Measurements from ENCODE around the gene SLC51B. TPM values are rescaled to one million over a fixed set of nuclear protein-coding genes. Genes with fewer than 3 reads are reported as not detected.

SLC51B gene
- polyA plus RNA-seq, 1 donor from 2014 or later: not detected

- Histone ChIP-seq H3K9ac (ENCODE audit: low read length) (no peak overlapping the region), H2AFZ (ENCODE audit: low read depth, low read length) (no peak overlapping the region), H3K27me3 (ENCODE audit: insufficient read depth, low read depth, low read length) (peaks cover 21% of the 10 kb centered on the region), H3K9me3 (ENCODE audit: low read length) (no peaks in the 10 kb centered on the region), H3K9me2 (ENCODE audit: insufficient read depth, low read length) (no peaks in the 10 kb centered on the region), H3K36me3 (ENCODE audit: insufficient read depth, low read length) (no peaks in the 10 kb centered on the region), H3K27ac (ENCODE audit: low read length) (no peak overlapping the region), H3F3A (ENCODE audit: insufficient read depth, low read length, poor library complexity, severe bottlenecking) (no peaks in the 10 kb centered on the region), H3K4me2 (ENCODE audit: low read length) (no peak overlapping the region), H3K79me2 (replicated peaks; ENCODE audit: insufficient read depth, low read length) (no peaks in the 10 kb centered on the region), H3K4me3 (ENCODE audit: low read length) (no peak overlapping the region), H4K20me1 (ENCODE audit: insufficient read depth) (no peaks in the 10 kb centered on the region)
- TF ChIP-seq TAF1 (IDR thresholded peaks at IDR 0.05; ENCODE audit: low read depth) (no peak), EZH2 (IDR thresholded peaks at IDR 0.05; ENCODE audit: borderline replicate concordance, insufficient read depth, low read length, poor library complexity, severe bottlenecking) (no peak), POLR2AphosphoS5 (IDR thresholded peaks at IDR 0.05) (no peak), CTCF (IDR thresholded peaks at IDR 0.05; ENCODE audit: poor library complexity, severe bottlenecking) (no peak), MXI1 (conservative IDR thresholded peaks at IDR 0.05; ENCODE audit: poor library complexity, severe bottlenecking) (no peak), EP300 (conservative IDR thresholded peaks at IDR 0.05; ENCODE audit: poor library complexity, severe bottlenecking) (no peak), SMC3 (conservative IDR thresholded peaks at IDR 0.05; ENCODE audit: poor library complexity) (no peak), RAD21 (conservative IDR thresholded peaks at IDR 0.05) (no peak), REST (IDR thresholded peaks at IDR 0.05; ENCODE audit: borderline replicate concordance) (no peak)
These were observed 17.5 kb downstream of the SLC51B start for GRCh38 chr15:65062726-65063125.

GRCh38 chr15:65066001-65066634, 20.9 kb downstream of the SLC51B start:
- Histone ChIP-seq H3K27me3 (ENCODE audit: insufficient read depth, low read depth, low read length) (peaks cover 30% of the 10 kb centered on the region), H3K9ac (ENCODE audit: low read length) (no peak overlapping the region), H2AFZ (ENCODE audit: low read depth, low read length) (no peak overlapping the region), H3F3A (ENCODE audit: insufficient read depth, low read length, poor library complexity, severe bottlenecking) (no peaks in the 10 kb centered on the region), H4K20me1 (ENCODE audit: insufficient read depth) (no peaks in the 10 kb centered on the region), H3K79me2 (replicated peaks; ENCODE audit: insufficient read depth, low read length) (no peaks in the 10 kb centered on the region), H3K9me2 (ENCODE audit: insufficient read depth, low read length) (no peaks in the 10 kb centered on the region), H3K36me3 (ENCODE audit: insufficient read depth, low read length) (no peaks in the 10 kb centered on the region), H3K9me3 (ENCODE audit: low read length) (no peaks in the 10 kb centered on the region), H3K4me3 (ENCODE audit: low read length) (no peak overlapping the region), H3K4me2 (ENCODE audit: low read length) (no peak overlapping the region), H3K27ac (ENCODE audit: low read length) (no peak overlapping the region)
- TF ChIP-seq EZH2 (IDR thresholded peaks at IDR 0.05; ENCODE audit: borderline replicate concordance, insufficient read depth, low read length, poor library complexity, severe bottlenecking) (no peak), MXI1 (conservative IDR thresholded peaks at IDR 0.05; ENCODE audit: poor library complexity, severe bottlenecking) (no peak), SMC3 (conservative IDR thresholded peaks at IDR 0.05; ENCODE audit: poor library complexity) (no peak), RAD21 (conservative IDR thresholded peaks at IDR 0.05) (no peak), CTCF (IDR thresholded peaks at IDR 0.05; ENCODE audit: poor library complexity, severe bottlenecking) (no peak), REST (IDR thresholded peaks at IDR 0.05; ENCODE audit: borderline replicate concordance) (no peak), POLR2AphosphoS5 (IDR thresholded peaks at IDR 0.05) (no peak), TAF1 (IDR thresholded peaks at IDR 0.05; ENCODE audit: low read depth) (no peak), EP300 (conservative IDR thresholded peaks at IDR 0.05; ENCODE audit: poor library complexity, severe bottlenecking) (no peak)

Measured in neural cell (in vitro differentiated cells).